NCI-H526 treated with DMSO at 0.1 percent for 48 hours (cell line): ENCODE data around the gene RAB31.
"Not testable (repeated sequence)": the region's sequence is repeated elsewhere in the genome, so short reads cannot be mapped to it uniquely, and the experiment has no call there.

Experiments
- DNase-seq: peaks from one replicate; lab custom pipeline; 2025; lab: John Stamatoyannopoulos, UW

RAB31 gene, protein sequence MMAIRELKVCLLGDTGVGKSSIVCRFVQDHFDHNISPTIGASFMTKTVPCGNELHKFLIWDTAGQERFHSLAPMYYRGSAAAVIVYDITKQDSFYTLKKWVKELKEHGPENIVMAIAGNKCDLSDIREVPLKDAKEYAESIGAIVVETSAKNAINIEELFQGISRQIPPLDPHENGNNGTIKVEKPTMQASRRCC

DNA sequence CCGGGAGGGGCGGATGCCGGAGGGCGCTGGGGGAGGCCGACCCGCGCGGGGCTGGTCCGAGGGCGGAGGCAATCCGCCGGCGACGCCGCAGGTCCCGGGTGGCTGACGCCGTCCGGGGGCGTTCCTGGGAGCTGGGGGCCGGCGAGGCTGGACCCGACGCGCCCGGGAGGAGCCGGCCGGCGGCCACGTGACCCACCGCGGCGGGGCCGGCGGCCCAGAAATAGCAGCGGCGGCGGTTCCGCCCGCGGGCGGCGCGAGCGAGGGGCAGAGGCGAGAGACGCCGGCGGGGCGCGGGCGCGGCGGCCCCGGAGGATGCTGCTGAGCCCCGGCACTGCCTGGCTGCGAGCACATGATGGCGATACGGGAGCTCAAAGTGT, at the start of gene RAB31:
RAB31 (plus strand) TSS at position 245 of the 377 bp plus-strand sequence; CDS start at position 350, 105 bp downstream.
- DNase-seq: no peak

DNA sequence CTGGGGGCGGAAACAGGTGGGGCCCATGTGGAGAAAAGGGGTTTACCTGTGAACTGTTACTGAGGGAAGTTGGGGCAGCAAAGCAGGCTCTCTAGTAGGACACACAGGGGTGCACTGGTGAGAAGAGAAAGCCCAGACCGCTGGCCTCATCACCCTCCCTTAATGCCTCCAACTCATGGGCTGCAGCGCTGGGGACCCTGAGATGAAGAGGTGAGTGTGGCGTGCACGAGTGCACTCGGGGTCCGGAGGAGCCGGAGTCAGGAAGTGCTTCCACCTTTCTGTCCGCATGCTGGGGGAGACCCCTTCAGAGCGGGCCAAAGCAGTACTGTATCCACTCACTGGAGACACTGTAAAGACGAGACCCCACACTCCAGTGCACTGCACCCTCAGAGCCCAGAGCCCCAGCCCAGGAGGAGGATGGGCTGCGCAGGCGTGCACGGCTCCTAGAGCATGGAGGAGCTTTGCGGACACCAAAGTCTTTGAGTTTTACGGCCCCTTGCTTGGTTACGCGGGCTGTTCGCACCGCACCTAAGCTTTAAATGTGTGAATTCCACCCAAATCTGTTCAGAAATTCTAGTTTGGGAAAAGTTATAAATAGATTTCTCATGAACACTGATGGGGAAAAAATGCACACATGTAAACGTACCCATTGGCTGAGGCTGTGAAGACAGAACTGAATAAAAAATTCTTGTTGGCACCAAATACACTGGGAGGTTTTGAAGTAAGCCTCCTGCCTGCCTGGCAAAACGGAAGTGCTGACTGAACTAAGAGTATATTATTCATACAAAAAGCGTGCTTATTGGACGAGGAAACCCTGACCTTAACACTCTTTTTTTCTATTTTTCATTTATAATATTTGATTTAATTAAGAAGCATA, 48.4 kb upstream of the RAB31 start:
- no peak for DNase-seq

DNA sequence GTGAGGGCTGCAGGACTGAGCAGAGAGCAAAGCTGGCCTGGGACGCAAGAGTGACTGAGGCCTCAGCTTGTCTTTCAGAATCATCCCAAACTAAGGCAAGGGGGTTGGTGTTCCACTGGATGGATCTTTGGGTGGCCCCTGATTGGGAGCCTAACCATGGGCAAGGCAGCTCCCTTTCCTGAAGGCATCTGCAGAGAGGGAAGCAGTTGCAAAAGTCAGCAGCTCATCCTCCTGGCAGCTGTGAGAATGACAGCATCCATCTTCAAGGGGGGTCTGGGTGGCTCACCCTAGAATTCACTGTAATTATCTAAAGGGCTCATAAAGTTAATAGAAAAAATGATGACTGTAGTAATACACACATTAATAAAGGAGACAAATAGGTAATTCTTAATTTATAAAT, 46.5 kb upstream of the RAB31 start:
- no peak for DNase-seq

DNA sequence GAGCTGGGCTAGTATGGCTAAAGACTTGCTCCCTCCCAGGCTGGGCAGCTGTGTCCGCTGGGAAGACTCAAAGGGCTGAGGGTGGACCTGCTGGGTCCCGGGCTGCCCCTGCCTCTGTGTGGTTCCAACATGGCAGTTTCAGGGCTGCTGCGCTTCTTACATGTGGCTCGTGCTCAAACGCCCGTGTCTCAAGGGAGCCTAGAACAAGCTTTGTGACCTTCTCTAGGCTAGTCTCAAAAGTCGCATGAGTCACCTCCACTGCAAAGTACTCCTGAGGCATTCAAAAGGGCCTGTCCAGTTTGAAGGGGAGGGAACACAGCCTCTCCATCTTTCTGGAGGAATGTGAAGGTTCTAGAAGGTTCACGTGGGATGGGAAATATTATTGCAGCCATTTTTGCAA, 44.7 kb upstream of the RAB31 start:
- DNase-seq: no peak

DNA sequence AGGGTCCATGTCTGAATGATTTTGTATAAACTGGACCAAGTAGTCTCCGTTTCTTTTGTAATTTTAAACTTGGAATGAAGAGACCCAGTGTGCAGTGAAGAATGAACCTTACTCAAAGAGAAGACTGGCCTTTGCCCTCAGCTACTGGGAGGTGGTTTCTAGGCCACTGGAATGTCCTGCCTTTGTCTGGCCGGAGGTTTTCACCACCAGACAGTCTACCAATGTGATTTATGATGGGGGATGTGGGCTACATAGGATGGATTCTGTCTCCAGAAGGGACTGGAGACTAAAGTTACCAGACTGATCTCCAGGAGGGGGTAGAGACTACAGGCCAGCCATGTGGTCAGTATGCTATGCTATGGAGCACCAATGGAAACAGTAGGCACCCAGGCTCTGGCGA, 42.8 kb upstream of the RAB31 start:
- no peak for DNase-seq

DNA sequence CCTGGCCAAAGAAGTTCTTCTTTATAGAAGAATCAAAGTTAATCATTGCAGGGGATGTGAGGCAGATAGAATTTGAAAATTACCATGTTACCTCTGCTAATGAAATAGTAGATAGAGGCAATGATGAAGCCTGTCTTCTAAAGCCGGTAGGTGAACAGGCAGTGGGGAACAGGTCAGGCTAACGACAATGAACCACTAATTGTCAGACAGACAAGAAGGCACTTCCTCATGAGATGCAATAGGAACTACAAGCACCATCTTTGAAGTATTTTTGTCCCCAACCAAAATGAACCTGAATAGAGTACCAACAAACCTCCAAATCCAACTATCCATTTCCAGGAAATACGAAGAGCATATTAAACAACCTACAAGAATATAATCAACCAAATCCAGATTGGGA, 41.6 kb upstream of the RAB31 start:
- DNase-seq: no peak

DNA sequence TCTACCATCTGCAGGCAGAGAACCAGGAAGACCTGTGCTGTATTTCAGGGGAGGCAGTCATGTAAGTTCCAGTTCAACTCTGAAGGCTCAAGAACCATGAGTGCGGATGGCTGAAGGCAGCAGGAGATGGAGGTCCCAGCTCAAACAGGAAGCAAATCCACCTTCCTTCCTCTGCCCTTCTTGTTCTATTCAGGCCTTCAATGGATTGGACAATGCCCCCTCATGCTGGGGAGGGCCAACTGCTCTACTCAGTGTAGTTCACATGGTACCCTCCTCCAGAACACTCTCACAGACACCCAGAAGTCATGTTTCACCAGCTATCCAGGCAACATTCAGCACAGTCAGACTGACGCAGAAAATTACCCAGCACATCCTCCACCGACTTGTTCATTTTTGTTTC, 39.1 kb upstream of the RAB31 start:
- no peak for DNase-seq

DNA sequence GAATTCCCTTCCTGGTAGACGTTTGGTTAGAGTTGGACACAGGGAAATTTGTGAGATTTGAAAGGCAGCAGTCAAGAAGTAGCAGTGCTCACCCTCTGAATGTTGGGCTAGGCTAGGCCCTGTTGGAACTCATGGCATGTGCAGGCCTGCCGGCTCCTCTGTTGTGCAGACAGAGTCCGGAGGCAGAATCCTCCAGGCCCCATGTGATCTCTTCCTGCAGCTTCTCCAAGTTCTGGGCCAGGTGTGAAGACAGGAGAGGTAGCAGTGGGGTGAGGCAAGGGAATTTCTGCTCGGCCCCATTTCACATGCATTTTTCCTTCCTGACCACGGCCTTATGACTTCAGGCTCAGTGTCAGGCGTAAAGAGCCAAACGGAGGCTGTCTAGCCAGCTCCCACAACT, 36.9 kb upstream of the RAB31 start:
- DNase-seq: no peak

DNA sequence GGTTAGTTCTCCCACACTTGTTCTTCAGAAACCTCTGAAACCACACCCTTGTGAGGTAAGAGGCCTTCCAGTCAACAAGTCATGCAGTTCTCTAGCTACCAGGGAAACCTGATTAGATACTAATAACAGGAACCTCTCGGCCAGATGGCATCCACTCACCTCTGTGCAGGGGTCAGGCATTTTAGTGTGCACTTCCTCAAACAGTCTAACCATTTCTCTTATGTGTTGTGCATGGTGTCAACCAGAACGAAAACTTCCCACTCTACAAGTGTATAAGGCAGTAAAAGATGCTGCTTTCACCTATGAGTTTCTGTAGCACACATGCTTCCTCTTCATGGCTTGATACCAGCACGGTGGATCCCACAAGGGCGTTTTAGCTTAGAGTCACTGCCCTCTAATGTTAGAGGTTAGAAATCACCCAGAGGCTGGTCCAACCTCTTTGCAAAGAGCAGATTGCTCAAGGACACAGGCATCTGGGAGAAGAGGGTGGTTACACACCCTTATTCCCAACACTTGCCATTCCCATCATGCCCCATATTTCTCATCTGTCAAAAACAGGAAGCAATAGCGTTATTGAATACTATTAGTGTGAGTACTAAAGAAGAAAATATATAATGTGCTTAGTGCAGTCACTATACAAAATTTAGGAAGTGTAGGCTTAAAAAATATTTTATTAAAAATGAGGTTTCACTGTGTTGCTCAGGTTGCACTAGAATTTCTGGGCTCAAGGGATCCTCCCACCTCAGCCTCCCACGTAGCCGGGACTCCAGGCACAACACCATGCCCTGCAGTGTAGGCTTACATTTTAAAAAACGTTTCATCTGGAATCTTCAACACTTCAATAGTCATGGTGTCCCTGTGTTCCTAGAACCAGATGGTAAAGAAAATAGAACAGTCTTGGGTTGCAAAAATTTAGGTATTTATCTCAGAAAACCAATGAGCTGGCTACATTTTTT, 34.5 kb upstream of the RAB31 start:
- no peak for DNase-seq

DNA sequence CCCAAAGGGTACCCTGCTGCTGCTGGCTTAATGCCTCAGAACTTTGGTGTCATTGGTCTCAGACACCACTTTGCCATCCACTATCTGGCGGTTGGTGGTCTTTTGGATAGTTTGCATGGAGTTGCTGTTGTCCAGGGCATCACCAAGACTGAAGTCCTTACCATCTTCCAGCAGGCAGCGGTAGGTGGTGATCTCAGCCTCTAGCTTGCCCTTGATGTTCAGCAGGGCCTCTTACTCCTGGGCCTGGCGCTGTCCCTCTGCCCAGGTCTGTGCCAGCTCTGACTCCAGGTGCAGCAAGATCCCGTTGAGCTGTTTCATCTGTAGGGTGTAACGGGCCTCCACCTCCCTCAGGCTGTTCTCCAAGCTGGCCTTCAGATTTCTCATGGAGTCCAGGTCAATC, 29.9 kb upstream of the RAB31 start:
- DNase-seq: not testable (repeated sequence)

DNA sequence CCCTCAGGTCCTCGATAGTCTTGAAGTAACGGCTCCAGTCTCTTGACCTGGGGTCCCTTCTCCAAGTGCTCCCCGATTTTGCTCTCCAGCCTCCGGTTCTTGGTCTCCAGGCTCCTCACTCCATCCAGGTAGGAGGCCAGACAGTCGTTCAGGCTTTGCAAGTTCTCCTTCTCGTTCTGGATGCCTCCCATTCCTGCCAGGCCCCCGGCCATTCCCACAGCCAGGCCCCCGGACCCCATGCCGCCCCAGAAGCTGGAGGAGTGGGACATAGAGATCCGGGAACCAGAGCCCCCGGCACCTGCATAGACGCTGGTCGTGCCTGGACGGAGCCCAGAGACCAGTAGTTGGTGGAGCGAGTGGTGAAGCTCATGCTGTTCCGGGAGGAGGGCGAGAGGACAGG, 29.0 kb upstream of the RAB31 start:
- no peak for DNase-seq

DNA sequence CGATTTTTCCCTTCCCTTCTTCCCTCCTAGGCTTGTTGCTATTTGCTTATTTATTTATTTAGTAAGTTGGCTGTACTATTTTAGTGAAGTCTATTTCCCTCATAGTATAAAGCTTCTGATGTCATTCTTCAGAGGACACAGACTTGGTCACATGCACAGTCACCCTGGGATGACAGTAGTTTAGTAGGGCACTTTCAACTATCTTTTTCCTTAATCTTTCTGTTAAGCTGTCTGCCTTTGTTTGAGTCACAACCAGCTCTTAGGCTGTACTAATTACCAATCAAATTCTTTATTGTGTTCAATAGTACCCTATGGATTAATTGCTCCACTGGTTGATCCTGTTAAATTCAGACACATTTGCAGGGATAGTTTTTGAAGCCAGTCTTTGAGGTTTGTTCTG, 26.9 kb upstream of the RAB31 start:
- no peak for DNase-seq

DNA sequence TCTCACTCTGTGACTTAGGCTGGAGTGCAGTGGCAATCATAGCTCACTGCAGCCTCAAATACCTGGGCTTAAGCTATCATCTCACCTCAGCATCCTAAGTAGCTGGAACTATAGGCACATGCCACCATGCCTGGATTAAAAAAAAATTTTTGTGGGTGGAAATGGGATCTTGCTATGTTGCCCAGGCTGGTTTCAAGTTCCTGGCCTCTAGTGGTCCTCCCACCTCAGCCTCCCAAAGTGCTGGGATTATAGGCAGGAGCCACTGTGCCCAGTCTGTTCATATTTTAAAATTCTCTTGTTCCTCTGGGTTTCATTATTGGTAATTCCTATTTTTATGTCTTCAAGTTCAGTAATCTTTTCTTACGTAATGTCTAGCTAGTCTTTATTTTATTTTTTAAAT, 25.5 kb upstream of the RAB31 start:
- no peak for DNase-seq

DNA sequence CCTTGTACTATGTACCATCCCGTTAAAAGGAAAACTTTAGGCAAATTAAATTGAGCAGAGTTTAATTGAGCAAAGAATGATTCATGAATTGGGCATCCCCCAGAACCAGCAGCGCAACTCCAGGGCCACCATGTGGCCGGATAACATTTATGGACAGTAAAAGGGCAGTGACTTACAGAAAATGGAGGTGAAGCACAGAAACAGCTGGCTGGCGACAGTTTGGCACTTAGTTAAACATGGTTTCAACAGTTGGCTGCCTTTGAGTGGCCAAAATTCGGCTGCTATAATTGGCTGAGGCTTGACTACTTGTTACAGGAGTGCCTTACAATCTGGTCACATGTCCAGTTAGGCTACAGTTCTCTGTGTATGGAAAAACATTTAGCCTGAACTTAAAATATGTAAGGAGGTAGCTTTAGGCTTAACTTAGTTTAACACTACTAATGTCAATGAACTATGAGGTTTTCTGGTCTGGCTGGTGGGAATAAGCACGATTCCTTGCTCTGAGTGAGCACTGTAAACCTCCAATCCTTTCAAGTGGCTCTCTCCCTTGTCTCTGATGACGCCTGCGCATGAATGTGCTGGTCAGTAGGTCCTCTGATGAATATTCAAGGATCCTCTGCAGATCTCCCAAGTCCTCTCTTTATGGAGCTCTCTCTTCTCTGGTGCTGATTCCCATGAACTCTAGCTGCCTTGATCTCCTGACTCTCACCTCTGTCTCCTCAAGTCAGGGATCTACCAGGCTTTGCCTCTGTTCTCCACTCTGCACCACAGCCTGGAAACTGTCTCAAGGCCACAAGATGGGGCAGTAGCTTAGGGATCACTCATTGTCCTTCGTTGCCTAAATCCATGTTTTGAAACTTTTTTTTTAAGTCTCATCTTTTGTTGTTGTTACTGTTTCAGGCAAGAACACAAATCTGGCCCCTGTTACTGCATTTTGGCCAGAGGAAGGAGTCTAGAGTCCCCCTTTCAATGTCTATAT, 24.4 kb upstream of the RAB31 start:
- no peak for DNase-seq

DNA sequence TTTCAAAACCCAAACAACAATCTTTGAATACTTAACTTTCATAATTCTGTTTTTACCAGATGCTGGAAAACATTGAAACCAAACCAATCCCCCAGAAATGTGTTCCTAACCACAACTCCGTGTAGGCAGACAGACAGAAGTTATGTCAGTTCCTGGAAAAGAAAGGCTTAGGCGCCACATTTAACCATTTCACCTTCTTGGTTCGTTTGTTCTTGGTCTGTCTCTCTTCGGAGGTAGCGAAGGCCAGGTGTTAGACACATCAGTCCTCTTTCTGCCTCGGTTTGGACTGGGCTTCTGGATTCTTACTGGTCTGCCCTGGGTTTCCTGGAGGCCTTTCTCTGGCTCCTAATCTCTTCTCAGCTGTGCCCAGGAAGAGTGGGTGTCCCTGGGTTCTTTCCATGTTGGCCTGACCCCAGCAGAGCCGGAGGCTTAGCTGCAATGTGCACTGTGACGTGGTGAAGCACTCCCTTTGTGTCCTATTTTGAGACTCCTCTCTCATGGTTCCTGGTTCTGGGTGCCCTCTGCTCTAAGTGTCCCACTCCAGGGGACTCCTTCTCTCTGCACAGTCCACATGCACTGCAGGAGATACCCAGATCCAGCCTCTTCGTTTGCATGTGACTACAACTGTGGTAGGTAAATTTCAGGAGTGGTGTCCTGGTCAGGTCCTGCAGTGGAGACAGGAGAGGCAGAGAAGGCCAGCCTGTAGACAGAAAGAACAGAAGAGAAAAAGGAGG, 23.1 kb upstream of the RAB31 start:
- DNase-seq: no peak

DNA sequence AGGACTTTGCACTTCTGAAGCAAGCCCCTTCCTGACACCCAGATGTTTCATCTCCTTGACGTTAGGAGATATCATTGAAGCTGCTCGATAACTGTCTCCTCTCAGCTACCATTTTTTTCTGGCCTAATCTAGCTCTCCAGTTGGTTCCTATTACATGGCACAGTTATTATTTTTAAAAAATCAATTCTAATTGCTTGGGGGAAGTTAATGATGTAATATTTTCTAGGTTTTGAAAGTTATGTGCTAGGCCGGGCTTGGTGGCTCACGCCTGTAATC, 22.5 kb upstream of the RAB31 start:
- no peak for DNase-seq

DNA sequence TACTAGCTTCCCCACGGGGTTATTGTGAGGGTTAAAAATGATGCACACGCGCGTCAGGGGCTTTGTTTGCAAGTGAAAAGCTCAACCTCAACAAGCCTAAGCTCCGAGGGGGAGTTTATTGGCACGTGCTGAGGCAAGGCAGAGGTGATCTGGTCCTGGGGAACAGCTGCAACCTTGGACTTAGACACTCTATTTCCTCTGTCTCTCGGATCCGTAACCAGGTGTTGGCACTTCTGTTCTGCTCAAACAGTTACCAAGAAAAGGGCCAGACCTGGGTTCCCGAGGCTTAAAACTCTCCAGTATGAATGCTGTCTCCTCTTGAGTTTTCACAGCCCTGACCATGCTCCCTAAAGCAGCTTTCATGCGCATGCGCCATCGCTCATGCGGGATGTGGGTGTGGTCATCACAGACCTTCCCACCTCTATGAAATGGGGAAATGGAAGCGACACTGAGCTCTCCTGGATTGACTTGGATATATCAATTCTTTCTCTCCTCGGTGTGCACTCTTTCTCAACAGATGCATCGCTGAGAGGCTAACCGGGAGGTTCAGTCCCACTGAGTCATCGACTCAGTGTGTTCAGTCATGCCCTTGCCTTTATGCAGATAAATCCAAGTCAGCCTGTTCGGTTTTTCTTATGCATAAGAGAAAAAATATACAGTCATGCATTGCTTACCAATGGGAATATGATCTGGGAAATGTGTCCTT, 19.9 kb upstream of the RAB31 start:
- DNase-seq: no peak

DNA sequence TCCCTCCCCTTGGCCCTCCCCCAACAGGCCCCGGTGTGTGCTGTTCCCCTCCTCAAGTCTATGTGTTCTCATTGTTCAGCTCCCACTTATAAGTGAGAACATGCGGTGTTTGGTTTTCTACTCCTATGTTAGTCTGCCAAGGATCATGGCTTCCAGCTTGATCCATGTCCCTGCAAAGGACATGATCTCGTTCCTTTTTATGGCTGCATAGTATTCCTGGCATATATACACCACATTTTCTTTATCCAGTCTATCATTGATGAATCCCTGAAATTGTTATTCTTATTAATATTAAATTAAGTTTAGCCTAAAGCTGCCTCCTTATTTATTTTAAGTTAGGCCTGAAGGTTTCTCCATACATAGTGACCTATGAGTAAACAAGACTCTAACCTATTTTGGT, 18.8 kb upstream of the RAB31 start:
- no peak for DNase-seq

DNA sequence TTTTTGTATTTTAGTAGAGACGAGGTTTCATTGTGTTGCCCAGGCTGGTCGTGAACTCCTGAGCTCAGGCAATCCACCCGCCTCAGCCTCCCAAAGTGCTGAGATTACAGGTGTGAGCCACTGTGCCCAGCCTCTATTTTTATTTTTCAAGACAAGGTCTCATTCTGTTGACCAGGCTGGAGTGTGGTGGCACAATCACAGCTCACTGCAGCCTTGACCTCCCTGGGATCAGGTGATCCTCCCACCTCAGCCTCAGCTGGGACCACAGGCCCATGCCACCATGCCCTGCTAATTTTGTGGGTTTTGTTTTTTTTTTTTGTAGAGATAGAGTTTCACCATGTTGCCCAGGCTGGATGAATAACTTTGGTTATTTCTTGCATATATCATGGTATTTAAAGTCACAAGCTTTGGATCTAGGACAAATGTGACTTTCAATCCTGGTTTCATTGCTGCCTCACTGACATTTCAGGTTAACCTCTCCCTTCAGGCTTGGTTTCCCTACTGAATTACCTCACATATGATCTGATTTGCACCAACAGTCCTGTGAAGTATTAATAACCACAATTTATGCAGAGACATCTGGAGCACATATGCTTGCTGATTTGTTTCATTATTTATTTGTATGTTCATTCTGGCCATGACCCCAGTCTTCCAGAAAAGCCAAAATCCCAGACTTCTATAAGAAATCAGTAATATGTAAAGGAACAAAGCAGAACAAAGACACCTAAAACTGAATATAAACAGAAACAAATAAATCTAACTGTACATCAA, 17.5 kb upstream of the RAB31 start:
- DNase-seq: no peak

DNA sequence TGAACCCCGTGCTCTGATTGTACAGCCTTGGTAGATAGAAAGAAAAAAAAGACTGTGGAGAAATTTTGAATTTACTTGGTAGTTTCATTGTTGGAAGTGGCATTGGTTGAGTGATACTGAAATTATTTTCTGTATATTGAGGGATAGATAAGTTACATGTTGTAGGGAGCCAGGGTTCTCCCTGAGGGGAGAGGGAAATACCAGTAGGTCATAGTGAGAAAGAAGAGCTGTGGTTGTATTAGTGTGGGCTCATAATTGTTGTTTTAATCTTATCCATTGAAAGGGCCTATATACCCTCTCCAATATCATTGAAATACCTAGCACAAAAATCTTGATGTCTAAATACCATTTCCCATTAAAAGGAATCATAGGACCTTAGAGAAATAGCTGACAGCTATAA, 16.9 kb upstream of the RAB31 start:
- no peak for DNase-seq
